GM19351 (cell line): Measurements from ENCODE around the gene FIP1L1.
"Not testable (repeated sequence)": the region's sequence is repeated elsewhere in the genome, so short reads cannot be mapped to it uniquely, and the experiment has no call there.

Source experiments
- ATAC-seq: cut with Tn5 transposase; IDR thresholded peaks from one replicate; pipeline ENCODE4 v1.9.1; 2021; ENCODE audit warnings: mild to moderate bottlenecking, moderate library complexity; ENCODE audit not compliant: unreplicated experiment

Gene FIP1L1

GRCh38 chr4:53377319-53378170 is at the start of gene FIP1L1:
Gene FIP1L1 (plus strand): TSS chr4:53377641. CDS start chr4:53377839, 198 bp downstream.
- peak; percentile 87 for ATAC-seq

- ATAC-seq, result not testable (repeated sequence)
Observed at GRCh38 chr4:53334916-53335315, 42.5 kb upstream of the FIP1L1 start.

GRCh38 chr4:53340145-53340544 is 37.3 kb upstream of the FIP1L1 start:
- ATAC-seq, result not testable (repeated sequence)

GRCh38 chr4:53346392-53346791 is 31.0 kb upstream of the FIP1L1 start:
- not testable (repeated sequence) for ATAC-seq

- ATAC-seq, result no peak
Observed at GRCh38 chr4:53346920-53347852, 30.3 kb upstream of the FIP1L1 start.

- no peak for ATAC-seq
Observed at GRCh38 chr4:53348046-53348445, 29.4 kb upstream of the FIP1L1 start.

GRCh38 chr4:53349091-53349491 is 28.4 kb upstream of the FIP1L1 start:
- no peak for ATAC-seq

GRCh38 chr4:53354012-53354722 is 23.3 kb upstream of the FIP1L1 start:
- ATAC-seq, result no peak

- no peak for ATAC-seq
Observed at GRCh38 chr4:53355930-53356521, 21.4 kb upstream of the FIP1L1 start.

GRCh38 chr4:53361451-53361850 is 16.0 kb upstream of the FIP1L1 start:
- ATAC-seq, result no peak

GRCh38 chr4:53362093-53362492 is 15.3 kb upstream of the FIP1L1 start:
- ATAC-seq, result no peak

GRCh38 chr4:53364624-53365023 is 12.8 kb upstream of the FIP1L1 start:
- no peak for ATAC-seq

GRCh38 chr4:53365121-53365485 is 12.3 kb upstream of the FIP1L1 start:
- peak; percentile 20 for ATAC-seq

GRCh38 chr4:53365486-53366300 is 11.7 kb upstream of the FIP1L1 start, which contains the start of gene SCFD2:
Gene SCFD2 (minus strand): TSS chr4:53366061.
- peak; percentile 97 for ATAC-seq

GRCh38 chr4:53366301-53366716 is 11.1 kb upstream of the FIP1L1 start:
- peak; percentile 17 for ATAC-seq

- ATAC-seq, result no peak
Observed at GRCh38 chr4:53367721-53368120, 9.7 kb upstream of the FIP1L1 start.

- ATAC-seq, result no peak
Observed at GRCh38 chr4:53371049-53371448, 6.4 kb upstream of the FIP1L1 start.

GRCh38 chr4:53371843-53372521 is 5.5 kb upstream of the FIP1L1 start:
- no peak for ATAC-seq

- ATAC-seq, result no peak
Observed at GRCh38 chr4:53374777-53375258, 2.6 kb upstream of the FIP1L1 start.
